ENCODE results near the gene ASB1.

ASB1 gene

DNA sequence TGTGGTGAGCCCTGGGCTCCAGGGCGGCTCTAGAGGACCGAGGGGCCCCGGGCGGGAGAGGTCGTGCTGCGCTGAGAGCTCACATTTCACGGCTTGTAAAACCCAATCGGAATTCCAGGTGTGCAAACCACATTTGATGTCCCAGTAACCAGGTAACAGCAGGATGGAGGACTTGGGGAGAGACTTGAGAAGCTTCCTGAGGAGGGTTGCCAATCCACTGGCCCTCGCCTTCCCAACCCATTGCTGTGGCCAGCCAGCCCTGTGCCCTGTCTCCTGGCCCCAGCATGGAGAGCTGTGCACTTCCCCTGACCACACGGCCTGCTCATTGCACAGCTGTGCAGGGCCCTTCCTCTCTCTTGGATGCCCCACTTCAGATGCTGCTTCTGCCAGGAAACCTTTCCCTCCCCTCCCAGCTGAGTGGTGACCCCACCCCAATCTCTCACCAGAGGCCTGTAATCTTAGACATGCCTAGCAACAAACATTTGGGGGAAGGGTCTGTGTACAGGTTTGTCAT lies 39.6 kb downstream of the ASB1 start:
- DNase-seq (ENCODE audit: low read depth, low spot score), result no peak

DNA sequence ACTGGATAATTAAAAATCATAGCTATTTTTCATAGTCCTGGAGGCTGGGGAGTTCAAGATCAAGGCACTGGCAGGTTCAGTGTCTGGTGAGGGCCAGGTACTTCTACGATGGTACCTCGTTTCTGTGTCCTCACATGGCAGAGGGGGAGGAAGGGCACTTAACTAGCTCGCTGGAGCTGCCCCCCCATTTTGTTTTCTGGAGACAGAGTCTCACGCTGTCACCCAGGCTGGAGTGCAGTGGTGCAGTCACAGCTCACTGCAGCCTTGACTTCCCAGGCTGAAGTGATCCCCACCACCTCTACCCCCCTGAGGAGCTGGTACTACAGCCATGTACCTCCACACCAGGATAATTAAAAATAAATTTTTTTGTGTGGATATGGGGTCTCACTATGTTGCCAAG lies 40.3 kb downstream of the ASB1 start:
- no peak for DNase-seq (ENCODE audit: low read depth, low spot score)

DNA sequence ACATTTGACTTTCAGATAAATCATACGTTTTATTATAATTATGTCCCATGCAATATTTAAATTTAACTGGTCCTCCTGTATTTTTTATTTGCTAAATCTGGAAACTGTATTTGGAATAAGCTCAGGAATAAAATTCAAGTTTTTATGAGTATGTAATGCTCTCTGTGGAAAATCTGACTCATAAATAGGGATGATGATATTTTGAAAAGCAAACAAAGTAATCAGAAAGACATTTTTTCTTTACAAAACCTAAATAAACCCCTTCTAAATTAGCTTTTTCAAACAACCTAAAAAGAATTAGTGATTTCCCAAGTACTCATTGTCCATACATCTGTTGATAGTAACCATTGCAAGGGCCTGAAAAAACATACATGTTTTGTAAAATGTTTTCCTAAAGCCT lies 41.1 kb downstream of the ASB1 start:
- no peak for DNase-seq (ENCODE audit: low read depth, low spot score)

DNA sequence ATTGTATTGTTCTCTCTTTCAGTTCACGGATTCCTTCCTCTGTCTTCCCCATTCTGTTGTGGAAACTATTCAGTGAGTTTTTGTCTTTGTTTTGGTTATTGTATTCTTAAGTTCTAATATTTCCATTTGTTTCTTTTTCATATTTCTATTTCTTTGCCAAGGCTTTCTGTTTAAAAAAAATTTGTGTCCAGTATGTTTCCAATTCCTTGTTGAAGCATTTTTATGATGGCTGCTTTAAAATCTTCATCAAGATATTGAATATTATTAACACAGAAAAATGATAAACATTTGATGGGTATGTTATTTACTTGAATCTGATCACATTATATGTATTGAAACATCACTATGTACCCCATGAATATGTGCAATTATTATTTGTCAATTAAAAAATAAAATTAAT lies 42.4 kb downstream of the ASB1 start:
- no peak for DNase-seq (ENCODE audit: low read depth, low spot score)

DNA sequence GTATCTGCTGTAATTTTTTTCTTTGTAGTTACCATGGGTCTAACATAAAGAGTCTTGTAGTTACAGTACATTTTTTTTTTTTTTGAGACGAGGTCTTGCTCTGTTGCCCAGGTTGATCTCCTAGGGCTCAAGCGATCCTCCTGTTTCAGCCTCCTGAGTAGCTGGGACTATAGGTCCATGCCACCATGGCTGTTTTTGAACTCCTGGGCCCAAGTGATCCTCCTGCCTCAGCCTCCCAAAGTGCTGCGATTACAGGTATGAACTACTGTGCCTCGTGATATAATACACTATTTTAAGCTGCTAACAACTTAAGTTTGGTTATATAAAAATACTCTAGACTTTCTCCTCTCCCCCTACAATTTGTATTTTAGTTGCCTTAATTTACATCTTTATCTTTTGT lies 46.3 kb downstream of the ASB1 start:
- DNase-seq (ENCODE audit: low read depth, low spot score), result no peak

DNA sequence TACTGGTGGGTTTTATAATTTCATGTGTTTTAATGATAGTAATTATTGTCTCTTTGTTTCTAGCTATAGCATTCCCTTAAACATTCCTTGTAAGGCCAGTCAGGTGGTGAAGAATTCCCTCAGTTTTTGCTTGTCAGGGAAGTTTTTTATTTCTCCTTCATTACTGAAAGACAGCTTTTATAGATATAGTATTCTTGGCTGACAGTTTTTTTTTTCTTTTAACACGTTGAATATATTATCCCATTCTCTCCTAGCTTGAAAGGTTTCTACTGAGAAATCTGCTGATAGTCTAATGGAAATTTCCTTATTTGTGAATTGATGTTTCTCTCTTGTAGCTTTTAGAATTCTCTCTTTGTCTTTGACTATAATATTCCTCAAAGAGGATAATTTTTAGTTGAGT lies 46.8 kb downstream of the ASB1 start:
- no peak for DNase-seq (ENCODE audit: low read depth, low spot score)

DNA sequence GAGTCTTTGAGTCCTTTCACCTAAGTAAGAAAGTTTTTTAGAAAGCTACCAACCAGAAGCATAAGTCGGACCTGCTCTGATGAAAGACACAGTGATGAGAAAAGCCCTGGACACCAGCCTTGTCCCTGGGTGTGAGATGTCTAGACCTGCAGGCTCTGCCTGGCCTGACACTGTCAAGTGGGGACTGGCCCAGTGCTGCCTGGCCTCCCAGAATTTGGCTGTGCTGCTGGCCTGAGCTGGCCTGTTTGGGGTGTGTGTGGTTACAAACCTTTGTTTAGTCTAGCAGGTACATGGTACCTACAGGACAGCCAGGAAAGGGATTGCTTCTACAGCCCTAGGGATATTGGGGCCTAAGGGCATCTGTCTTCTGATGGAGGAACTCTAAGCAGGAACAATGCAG lies 48.3 kb downstream of the ASB1 start:
- no peak for DNase-seq (ENCODE audit: low read depth, low spot score)

DNA sequence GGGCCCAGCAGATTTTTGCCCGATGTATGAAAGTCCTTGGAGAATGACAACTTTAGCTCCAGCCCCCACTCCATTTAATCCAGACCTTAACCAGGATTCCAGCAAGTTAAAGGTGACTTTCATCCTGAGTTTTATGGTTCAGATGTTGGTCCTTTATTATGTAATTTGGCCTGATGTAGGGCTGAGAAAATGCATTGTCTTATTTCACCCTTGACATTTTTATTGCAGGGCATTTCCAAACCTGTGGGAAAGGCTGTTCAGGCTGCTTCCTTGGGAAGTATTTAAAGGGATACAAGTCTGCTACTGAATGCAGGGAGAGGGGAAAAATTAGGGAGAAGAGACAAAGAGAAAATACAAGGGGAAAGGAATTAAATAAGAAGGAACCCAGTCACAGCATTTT lies 48.8 kb downstream of the ASB1 start:
- DNase-seq (ENCODE audit: low read depth, low spot score), result no peak

DNA sequence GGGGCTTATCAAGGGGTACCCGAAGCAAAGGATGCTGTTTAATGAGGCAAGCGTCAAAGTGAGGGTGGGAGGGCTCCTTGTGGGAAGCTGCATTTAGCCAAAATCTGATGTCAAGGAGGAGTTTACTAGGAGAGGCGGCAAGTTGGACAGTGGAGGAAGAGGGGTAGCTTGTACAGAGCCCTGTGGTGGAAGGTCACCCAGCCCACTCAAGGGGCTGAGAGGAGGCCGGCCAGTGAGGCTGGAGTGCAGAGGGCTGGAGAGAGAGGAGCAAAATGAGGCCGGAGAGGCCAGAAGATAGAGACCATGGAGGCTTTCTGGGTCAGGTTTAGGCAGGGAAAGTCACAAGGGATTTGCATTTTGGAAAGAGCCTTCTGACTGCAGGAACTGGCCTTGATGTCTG lies 49.5 kb downstream of the ASB1 start:
- DNase-seq (ENCODE audit: low read depth, low spot score), result no peak

DNA sequence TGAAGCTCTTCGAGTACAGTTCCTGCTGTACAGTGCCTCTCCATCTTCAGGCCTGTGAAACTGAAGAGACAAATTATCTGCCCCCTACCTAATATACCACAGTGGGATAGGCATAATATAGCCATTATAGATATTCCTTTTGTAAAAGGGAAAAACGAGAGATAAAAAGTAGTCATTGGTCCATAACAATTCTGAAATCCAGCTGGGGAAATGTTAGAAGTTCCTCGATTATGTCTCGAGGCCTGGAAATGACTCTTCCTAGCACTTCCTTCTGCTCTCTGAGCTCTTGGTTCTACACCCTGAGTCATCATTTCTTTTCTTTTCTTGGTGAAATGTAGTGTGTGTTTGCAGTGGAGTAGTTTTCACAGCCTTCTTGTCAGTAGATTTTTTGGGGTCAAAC lies 51.5 kb downstream of the ASB1 start:
- DNase-seq (ENCODE audit: low read depth, low spot score), result no peak

DNA sequence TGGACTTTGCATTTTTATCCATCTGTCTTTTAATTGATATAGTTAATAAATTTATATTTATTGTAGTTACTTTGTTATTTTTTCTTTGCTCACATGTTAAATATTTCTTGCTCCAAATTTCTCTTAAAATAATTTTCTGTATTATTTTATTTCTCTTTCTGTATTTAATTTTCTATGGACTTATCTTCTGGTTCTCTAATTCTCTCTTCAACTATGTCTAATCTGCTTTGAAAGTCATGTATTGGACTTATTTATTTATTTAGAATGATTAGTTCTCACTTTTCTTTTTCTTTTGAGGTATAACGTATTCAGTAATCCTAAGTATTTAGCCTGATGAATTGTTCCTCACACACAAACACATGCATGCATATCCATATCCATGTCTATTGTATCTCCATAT lies 53.1 kb downstream of the ASB1 start:
- DNase-seq (ENCODE audit: low read depth, low spot score), result no peak

DNA sequence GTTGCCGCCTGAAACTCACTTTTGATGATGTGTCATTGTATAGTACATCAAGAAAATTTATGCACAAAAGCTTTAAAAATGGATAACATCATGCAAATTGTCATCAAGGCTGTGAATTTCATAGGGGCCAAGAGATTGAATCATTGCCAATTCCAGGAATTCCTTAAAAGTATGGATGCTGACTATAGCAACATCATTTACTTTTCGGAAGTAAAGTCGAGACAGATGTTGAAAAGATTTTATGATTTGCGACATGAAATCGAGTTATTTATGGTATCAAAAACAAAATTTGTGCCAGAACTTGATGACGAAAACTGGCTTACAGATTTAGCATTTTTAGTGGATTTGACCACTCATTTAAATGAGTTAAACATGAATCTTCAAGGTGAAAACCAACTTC lies 56.3 kb downstream of the ASB1 start:
- no peak for DNase-seq (ENCODE audit: low read depth, low spot score)

DNA sequence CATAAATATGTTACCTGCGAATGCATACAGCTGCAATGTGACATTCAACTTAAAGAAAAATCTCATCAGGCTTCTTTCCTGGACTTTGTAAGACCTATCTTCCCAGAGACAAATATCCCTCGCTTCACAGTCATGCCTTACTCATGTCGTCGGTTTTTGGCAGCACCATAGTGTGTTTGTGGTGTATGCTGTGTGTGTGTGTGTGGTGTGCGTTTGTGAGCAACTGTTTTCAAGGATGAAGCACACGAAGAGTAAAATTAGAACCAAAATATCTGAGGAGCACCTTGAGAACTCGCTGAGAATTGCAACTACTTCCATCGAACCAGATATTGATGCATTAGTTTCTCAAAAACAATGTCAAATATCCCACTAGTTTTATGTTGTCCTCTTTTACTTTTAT lies 56.9 kb downstream of the ASB1 start:
- no peak for DNase-seq (ENCODE audit: low read depth, low spot score)

DNA sequence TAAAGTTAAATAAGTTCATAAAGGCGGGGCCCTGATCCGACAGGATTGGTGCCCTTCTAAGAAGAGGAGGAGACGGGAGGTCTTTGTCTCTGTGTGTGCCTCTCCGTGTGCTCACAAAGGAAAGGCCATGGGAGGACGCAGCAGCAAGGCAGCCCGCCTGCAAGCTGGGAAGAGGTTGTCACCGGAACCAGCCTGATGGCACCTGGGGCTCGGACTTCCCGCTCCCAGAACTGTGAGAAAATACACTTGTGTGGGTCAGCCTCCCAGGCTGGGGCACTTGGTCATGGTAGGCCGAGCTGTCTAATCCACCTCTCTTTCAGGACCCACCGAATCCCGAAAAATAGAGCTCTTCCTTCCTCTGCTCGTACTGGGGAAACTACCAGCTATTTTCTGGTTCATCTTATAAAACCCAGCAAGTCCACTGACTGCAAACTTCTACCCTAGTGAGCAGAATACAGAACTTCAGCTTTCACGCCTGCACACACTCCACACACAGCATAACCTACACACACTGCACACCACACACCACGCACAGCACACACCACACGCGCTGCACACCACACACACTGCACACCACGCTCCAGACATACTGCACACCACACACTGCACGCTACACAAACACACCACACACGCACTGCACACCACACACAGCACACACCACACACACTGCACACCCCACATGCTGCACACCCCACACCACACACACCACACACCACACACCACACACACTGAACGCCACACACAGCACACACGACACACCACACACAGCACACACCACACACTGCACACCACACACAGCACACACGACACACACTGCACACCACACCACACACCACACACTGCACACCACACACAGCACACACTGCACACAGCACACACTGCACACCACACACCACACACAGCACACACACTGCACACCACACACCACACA lies 58.1 kb downstream of the ASB1 start:
- DNase-seq (ENCODE audit: low read depth, low spot score), result no peak

DNA sequence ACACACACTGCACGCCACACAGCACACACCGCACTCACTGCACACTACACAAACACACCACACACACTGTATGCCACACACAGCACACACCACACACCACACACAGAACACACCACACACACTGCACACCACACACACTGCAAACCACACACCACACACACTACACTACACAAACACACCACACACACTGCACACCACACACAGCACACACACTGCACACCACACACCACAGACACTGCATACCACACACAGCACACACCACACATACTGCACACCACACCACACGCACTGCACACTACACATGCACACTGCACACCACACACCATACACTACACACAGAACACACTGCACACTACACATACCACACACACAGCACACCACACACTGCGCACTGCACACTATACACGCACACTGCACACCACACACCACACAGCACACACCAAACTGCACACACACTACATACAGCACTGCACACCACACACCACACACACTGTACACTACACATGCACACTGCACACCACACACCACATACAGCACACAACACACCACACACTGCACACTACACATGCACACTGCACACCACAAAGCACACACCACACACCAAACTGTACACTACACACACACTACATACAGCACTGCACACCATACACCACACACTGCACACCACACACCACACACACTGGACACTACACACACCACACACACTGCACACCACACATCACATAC lies 59.6 kb downstream of the ASB1 start:
- DNase-seq (ENCODE audit: low read depth, low spot score), result no peak

DNA sequence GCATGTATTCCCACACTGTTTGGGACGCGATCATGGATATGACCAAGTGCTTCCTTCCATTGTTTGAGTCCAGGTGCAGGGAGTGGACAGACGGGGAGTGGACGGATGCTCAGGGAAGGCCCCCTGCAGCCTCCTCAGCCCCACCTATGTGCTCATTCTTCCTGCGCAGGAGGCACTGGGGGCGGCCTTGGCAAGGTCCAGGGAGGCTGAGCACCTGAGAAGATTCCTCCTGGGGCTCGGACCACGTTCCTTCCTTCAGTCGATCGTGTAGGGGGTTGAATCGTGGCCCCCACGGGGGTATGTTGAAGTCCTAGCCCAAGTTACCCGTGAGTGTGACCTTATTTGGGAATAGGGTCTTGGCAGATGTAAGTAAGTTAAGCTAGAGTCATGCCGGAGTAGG lies 60.4 kb downstream of the ASB1 start:
- DNase-seq (ENCODE audit: low read depth, low spot score), result no peak

DNA sequence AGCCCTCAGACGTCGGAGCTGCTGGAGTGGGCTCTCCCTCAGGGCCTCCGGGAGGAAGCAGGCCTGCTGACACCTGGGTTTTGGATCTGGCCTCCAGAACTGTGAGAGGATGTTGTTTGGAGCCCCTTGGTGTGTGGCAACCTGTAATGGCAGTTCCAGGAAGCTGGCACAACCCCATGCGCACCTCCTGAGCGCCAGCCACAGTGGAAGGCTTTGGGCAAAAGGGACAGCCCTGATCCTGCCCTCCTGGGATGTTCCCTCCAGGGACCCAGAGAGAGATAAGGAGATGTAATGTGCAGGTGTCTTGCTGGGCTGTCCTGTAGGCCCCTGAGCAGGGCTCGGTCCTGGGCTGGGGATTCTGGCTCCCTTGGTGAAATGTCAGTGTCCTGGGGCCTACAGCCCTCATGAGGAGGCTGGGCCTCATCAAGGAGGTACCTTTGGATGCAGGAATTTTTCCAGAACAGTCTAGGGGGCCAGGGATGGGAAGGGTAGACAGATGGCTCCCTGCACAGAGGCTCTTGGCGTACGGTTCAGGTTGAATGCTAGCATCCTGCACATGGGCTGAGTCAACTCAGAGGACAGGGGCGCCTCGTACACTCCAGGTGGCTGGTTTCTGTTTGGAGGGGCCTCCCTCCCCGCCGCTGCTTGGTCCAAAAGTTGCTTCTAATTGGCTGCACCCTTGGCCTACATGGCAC lies 61.1 kb downstream of the ASB1 start:
- no peak for DNase-seq (ENCODE audit: low read depth, low spot score)

DNA sequence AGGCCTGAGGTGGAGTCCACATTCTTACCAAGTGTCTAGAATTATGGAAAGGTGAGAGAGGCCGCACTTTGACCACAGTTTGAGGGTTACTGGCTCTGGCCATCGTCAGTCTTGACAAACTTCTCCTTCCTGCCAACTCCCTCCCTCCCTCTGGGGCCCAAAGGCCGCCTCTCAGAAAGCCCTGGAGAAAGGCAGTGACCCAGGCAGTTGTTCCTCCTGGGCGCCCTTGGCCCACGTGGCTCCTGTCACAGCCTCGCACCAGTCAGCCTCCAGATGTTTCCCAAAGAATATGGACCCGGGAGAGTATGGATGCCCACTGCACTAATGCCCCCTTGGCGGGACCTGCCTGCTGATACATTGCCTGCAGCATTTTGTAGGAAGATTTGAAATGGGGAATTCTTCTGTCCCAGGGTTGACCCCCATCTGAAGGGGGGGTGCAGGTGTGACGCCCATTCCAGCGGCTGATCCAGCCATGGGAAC lies 61.7 kb downstream of the ASB1 start:
- no peak for DNase-seq (ENCODE audit: low read depth, low spot score)

DNA sequence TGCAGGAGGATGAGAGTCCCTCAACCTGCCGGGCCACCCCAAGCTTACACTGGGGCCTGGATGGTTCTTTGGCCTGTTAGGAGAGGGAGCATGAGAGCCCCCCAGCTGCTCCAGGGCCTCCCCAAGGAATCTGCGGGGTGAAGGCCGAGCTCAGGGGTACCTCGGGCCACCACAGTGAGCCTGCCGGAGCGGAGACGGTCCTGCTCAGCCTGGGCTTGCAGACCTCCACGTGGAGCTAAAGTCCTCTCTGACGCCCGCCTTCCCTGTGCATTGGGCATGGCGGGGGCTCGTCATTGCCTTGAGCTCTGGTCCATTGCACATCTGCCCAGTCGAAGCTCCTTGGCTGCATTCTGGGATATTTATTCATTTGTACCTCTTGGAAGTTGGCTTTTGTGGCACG lies 62.7 kb downstream of the ASB1 start:
- no peak for DNase-seq (ENCODE audit: low read depth, low spot score)

DNA sequence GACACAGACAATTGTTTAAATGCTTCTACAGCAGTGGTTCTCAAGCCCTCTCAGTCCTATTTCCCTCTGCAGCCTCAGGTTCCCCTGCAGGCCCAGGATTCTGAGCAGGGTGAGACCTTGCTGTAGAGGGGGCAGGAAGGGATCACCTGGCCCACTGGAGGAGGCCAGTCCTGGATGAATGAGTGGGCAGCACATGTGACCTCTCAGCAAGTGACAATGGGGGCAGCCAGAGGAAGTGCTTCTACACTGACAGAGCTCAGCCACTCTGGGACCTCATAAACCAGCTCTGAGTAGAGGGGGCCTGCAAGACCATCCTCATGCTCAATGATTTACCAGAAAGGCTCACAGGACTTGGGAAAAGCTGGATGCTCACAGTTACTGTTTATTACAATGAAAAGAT lies 63.2 kb downstream of the ASB1 start:
- no peak for DNase-seq (ENCODE audit: low read depth, low spot score)

DNA sequence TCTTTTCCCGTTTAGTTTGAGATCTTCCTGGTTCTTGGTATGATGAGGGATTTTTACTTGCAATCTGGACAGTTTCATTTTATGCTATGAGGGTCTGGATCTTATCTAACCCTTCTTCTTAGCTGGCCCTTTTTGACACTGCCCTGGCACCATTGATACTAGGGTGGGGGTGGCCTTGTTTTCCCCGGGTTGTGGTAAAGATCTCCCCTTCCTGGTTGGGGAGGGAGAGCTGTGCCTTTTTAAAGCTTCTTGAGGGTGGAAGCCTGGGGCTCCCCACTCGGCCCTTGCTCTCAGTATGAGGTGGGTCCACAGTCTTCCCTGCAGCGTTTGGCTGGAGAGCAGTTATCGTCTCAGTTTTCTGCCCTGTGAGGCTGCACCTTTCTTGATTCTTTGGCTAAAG lies 66.1 kb downstream of the ASB1 start:
- DNase-seq (ENCODE audit: low read depth, low spot score), result no peak

DNA sequence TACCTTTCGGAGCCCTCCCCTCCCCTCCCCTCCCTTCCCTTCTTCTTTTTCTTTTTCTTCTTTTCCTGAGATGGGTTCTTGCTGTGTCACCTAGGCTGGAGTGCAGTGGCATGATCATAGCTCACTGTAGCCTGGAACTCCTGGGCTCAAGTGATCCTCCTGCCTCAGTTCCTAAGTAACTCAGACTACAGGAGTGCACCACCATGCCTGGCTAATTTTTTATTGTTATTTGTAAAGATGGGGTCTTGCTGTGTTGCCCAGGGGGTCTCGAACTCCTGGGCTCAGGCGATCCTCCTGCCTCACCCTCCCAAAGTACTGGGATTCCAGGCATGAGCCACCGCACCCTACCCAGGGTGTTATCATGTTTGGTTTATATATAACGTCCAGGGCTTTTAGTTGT lies 66.7 kb downstream of the ASB1 start:
- DNase-seq (ENCODE audit: low read depth, low spot score), result no peak
